ENCODE data around the gene BCO1. TPM values are rescaled to one million over a fixed set of nuclear protein-coding genes. Genes with fewer than 3 reads are reported as not detected.

BCO1 gene
- polyA plus RNA-seq, 1 donor: 2.8 TPM

DNA sequence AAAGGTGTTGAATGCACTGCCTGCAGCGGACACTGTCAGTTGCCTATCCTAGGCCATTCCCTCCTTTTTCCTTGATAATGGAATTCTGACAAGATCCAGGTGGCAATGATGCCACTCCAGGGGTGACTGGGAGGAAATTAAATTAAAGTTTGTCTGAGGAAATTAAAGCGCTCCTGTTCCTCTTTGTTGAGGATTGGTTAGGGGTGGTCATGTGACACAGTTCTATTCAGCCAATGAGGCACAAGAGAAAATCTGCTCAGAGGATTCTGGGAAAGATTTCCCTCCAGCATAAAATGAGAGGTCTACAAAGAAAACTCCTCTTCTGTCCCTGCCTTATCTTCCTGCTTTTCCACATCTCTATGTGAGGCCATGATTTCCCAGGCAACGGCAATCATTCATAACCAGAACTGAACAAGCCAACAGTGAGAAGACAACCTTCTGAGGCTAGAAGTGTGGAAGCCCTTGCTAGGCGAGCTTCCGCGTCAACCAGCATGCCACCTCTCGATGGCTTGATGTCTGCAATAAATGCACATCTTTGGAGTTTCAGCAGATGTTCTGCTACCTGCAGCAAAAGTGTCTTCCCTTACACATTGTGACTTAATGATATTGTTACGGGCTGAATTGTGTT lies 5.6 kb upstream of the BCO1 start:
- DNase-seq: no peak

DNA sequence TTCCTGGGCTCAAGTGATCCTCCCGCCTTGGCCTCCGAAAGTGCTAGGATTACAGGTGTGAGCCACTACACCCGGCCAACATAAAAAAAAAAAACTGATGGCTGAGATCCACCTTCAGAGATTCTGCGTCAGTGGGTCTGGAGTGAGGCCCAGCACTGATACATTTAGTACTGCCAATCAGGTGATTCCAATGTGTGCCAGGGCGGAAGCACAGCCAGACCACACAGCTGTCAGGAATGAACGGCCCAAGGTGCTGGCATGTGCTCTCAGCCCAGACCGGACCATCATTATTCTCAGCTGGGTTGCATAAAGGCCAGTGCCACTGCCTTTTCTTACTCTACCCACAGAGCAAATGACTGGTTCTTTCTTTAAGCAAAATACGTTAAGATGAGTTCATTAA lies 1.2 kb upstream of the BCO1 start:
- no peak for DNase-seq

GRCh38 chr16:81237942-81238295 lies 570 bp upstream of the BCO1 start:
- no peak for DNase-seq

DNA sequence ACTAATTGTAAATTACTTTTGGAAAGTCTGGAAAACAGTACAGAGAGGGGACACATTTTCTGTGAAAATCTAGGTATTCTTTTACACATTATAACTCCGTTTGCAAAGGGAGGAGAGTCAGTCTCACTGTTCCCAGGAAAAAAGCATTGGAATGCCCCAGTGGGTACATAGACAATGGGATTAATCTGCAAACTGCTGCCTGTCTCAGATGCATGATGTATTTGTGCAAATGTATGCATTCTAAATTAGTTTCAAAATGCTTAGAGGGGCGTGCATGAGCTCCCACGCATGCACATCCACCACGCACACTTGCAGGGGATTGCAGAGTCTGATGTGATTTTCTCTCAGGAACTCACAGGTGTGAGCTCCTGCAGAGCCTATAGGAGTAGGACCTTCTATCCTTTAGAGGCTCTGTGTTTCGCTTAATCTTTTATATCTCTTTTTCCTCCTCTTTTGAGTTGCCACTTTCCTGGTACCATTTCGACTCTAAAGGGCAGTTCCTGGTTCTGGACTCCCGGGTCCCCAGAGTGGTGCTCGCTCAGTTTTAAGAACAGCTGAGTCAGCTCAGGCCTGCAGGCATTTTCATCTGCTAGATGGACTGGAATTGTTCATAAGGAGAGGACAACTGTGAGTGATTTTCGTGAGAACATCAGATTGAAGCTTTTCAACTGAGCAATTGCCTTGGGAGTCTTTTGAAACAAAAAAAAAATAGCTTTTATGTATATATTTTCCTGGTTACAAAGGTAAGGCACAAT lies 1.1 kb downstream of the BCO1 start:
- no peak for DNase-seq

DNA sequence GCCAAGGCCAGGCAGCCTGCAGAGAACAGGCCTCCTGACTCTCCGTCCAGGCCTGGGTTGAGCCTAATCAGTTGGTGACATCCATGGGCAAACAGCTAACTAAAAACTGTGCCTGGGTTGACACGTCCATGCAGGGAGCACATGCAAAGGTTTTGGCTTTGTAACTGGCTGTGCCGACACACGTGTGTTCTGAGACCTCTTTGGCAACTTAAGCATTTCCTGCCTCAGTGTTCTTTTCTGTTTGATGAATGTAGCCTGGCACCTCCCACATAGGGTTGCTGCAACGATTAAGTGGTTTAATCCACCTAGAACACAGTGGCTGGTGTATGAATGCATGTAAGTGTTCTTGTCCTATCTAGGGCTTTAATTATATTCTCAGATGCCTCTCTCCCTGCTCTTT lies 3.2 kb downstream of the BCO1 start:
- no peak for DNase-seq

- DNase-seq: no peak
These were observed 4.6 kb downstream of the BCO1 start for GRCh38 chr16:81242977-81243618.

DNA sequence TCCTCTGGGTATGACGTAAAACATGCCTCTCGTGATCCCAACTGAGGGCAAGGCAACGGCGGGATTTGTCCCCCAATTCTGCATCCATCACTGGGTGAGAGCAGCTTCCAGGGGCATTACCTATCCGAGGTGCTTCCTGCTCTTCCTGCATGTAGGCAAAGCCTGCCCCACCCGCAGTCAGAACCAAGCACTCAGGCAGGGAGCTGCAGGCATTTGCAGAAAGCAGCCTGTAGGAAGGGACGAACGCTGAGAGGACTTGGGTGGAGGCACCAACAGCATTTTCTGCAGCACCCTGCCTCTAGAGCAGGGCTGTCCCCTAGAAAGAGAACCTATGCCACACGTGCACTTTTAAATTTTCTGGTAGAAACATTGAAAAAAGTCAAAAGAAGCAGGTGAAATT lies 5.5 kb downstream of the BCO1 start:
- no peak for DNase-seq

- no peak for DNase-seq
These were observed 13.4 kb downstream of the BCO1 start for GRCh38 chr16:81251871-81252270.

GRCh38 chr16:81253141-81253540 lies 14.7 kb downstream of the BCO1 start:
- DNase-seq: no peak

DNA sequence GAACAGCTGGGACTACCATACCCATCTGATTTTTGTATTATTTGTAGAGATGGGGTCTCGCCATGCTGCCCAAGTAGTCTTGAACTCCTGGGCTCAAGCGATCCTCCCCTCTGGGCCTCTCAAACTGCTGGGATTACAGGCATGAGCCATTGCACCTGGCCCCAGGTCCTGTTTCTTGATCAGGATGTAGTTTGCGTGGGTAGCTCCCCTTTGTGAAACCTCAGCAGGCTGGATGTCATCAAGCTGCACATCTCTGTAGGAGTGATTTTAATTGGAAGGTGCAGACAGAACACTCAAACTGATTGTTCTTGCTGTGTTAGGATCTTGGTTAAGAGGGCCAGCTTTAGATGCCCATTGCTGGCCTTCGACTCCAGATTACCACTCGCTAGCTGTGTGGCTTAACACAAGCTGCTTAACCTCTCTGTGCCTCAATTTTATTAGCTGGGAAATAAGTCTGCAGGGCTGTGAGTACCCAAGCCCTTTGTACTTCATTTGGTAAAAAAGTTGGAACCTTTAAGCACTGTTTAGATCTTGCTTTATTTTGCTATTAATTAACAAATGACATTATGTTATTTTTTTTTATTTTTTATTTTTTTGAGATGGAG lies 16.5 kb downstream of the BCO1 start:
- DNase-seq: no peak

GRCh38 chr16:81259916-81260315 lies 21.4 kb downstream of the BCO1 start:
- DNase-seq: no peak

- DNase-seq: no peak
These were observed 22.7 kb downstream of the BCO1 start for GRCh38 chr16:81261049-81261648.

GRCh38 chr16:81263470-81264220 lies 25.2 kb downstream of the BCO1 start:
- DNase-seq: peak; percentile 61

- no peak for DNase-seq
These were observed 25.9 kb downstream of the BCO1 start for GRCh38 chr16:81264386-81264785.

DNA sequence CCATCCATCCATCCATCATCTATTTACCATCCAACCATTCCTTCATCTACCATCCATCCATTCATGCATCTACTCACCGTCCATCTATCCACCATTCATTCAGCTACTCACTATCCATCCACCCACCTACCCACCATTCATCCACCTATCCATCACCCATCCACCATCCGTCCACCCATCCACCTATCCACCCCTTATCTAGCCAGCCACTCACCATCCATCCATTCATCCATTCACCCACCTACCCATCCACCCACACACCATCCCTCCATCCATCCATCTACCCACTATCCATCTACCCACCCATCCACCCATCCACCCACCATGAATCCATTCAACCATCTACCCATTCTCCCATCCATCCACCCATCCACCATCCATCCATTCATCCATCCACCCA lies 26.6 kb downstream of the BCO1 start:
- no peak for DNase-seq

GRCh38 chr16:81265658-81266451 lies 27.4 kb downstream of the BCO1 start:
- DNase-seq: no peak

DNA sequence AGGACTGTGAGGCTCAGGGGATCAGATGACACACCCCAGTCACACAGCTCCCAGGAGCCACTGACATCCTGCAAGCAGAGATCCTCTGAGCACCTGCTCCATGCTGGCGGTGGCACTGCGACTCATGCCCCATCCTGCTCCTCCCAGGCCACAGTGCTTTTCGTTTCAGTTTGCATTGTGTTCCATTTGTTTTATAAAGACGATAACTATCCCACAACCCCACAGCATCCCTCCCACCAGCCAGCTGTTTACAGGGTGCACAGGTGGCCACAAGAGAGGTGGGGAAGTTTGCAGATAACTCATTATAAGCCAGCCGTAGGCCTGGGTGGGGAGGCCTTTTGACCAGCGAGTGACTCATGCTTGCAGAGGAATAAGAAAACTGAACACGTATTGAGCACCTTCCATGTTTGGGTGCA lies 28.2 kb downstream of the BCO1 start:
- DNase-seq: no peak

DNA sequence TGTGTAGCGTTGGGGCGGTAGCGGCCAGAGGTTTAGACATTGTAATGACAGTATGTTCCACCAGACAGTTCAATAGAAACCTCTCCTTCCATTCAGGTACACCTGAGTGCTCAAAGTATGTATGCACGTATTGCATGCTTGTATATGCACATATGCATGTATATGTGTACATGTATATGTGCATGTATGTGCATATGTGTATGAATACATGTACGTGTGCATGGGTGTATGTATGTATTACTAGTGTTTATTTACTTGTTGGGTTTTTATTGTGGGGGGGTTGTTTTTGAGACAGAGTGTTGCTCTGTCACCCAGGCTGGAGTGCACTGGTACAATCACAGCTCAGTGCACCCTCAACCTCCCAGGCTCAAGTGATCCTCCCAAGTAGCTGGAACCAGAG lies 30.0 kb downstream of the BCO1 start:
- no peak for DNase-seq

DNA sequence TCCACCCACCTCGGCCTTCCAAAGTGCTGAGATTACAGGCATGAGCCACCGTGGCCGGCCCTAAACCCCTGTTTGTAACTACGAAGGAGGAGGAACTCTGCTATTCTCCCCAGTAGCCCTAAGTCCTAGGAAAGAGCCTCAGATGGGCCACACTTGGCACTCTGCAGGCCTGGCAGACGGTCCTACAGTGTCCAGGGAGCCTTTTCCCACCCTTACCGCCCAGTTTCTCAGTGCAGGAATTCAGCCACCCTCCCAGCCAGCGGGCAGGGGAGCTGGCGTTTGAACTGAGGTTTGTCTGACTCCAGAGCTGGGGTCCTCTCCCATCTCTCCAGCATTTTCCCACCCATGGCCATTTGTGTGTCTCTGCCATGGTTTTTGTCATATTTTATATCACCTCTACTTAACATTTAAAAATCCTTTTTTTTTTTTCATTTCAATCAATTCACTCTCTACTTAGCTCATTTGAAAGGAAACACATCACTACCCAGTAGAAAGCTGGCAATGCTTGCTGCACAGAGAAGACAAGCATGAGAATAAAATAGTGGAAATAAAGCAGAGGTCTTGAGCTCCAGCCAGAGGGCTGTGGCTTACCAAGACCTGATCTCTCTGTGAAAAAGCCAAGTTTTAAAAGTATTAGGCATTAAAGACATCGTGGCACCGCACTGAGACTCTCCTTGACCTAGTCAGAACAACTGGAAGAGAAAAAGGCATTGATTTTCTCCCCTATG lies 34.9 kb downstream of the BCO1 start:
- no peak for DNase-seq

GRCh38 chr16:81275064-81275532 lies 36.6 kb downstream of the BCO1 start:
- DNase-seq: no peak
